ENCODE measurements around the gene USH2A.
A peak's percentile ranks its signal among the peaks of the same experiment; 100 is the strongest.

The USH2A gene

GRCh38 chr1:215807911-215808436 is 615.3 kb downstream of the USH2A start:
- DNase-seq (ENCODE audit: low spot score), result no peak
- in situ Hi-C loops (cut with MboI; ENCODE audit: low pct_unique_long_range_greater_than_20kb, low sequenced_read_pairs, unreplicated experiment), result no loop called here
- TF ChIP-seq, protein P1, sequence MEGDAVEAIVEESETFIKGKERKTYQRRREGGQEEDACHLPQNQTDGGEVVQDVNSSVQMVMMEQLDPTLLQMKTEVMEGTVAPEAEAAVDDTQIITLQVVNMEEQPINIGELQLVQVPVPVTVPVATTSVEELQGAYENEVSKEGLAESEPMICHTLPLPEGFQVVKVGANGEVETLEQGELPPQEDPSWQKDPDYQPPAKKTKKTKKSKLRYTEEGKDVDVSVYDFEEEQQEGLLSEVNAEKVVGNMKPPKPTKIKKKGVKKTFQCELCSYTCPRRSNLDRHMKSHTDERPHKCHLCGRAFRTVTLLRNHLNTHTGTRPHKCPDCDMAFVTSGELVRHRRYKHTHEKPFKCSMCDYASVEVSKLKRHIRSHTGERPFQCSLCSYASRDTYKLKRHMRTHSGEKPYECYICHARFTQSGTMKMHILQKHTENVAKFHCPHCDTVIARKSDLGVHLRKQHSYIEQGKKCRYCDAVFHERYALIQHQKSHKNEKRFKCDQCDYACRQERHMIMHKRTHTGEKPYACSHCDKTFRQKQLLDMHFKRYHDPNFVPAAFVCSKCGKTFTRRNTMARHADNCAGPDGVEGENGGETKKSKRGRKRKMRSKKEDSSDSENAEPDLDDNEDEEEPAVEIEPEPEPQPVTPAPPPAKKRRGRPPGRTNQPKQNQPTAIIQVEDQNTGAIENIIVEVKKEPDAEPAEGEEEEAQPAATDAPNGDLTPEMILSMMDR (IDR thresholded peaks at IDR 0.05; ENCODE audit: extremely low read depth, insufficient read depth, missing control alignments), result no peak

- TF ChIP-seq, protein P1 (IDR thresholded peaks at IDR 0.05; ENCODE audit: extremely low read depth, insufficient read depth, missing control alignments), result no peak
- in situ Hi-C loops (cut with MboI; ENCODE audit: low pct_unique_long_range_greater_than_20kb, low sequenced_read_pairs, unreplicated experiment), result no loop called here
- DNase-seq (ENCODE audit: low spot score), result no peak
Observed at GRCh38 chr1:215807218-215807617, 616.0 kb downstream of the USH2A start.

DNA sequence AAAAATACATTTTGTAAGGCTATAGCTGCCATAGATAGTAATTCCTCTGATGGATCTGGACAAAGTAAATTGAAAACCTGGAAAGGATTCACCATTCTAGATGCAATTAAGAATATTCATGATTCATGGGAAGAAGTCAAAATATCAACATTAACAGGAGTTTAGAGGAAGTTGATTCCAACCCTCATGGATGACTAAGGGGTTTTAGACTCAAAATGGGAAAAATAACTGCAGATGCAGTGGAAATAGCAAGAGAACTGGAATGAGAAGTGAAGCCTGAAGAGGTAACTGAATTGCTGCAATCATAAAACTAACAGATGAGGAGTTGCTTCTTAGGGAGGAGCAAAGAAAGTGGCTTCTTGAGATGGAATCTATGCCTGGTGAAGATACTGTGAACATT is 625.4 kb downstream of the USH2A start:
- TF ChIP-seq, protein P1 (IDR thresholded peaks at IDR 0.05; ENCODE audit: extremely low read depth, insufficient read depth, missing control alignments), result no peak

DNA sequence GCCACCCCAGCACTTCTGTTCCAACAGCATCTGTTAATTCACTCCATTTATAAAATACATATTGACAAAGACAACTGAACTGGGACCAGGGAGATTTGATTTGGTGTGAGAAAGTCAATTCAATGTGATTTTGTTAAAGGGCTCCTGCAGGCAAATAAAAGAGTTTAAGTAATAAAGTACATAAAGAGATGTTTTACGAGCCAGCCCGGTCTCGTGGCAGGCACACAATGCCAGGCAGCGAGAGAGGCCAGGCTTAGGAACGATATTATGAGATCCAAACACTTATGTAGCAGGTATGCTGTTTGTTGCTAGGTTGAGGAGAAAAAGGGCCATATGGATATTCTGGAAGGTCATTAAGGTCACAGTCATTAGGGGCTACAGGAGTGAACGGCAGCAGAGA is 629.1 kb downstream of the USH2A start:
- in situ Hi-C loops (cut with MboI; ENCODE audit: low pct_unique_long_range_greater_than_20kb, low sequenced_read_pairs, unreplicated experiment), result no loop called here
- TF ChIP-seq, protein P1 (IDR thresholded peaks at IDR 0.05; ENCODE audit: extremely low read depth, insufficient read depth, missing control alignments), result no peak
- no peak for DNase-seq (ENCODE audit: low spot score)

More for the DNA sequence above, 625.4 kb downstream of the USH2A start:
- no peak for DNase-seq (ENCODE audit: low spot score)
- in situ Hi-C loops (cut with MboI; ENCODE audit: low pct_unique_long_range_greater_than_20kb, low sequenced_read_pairs, unreplicated experiment), result no loop called here

- TF ChIP-seq, protein P1 (IDR thresholded peaks at IDR 0.05; ENCODE audit: extremely low read depth, insufficient read depth, missing control alignments), result peak; percentile 32
- no peak for DNase-seq (ENCODE audit: low spot score)
- in situ Hi-C loops (cut with MboI; ENCODE audit: low pct_unique_long_range_greater_than_20kb, low sequenced_read_pairs, unreplicated experiment), result no loop called here
Observed at GRCh38 chr1:215793180-215793579, 630.1 kb downstream of the USH2A start.

- in situ Hi-C loops (cut with MboI; ENCODE audit: low pct_unique_long_range_greater_than_20kb, low sequenced_read_pairs, unreplicated experiment), result no loop called here
- DNase-seq (ENCODE audit: low spot score), result no peak
- TF ChIP-seq, protein P1 (IDR thresholded peaks at IDR 0.05; ENCODE audit: extremely low read depth, insufficient read depth, missing control alignments), result no peak
Observed at GRCh38 chr1:215792446-215792845, 630.8 kb downstream of the USH2A start.

GRCh38 chr1:215789981-215790380 is 633.3 kb downstream of the USH2A start:
- DNase-seq (ENCODE audit: low spot score), result no peak
- in situ Hi-C loops (cut with MboI; ENCODE audit: low pct_unique_long_range_greater_than_20kb, low sequenced_read_pairs, unreplicated experiment), result no loop called here
- TF ChIP-seq, protein P1 (IDR thresholded peaks at IDR 0.05; ENCODE audit: extremely low read depth, insufficient read depth, missing control alignments), result no peak
